Astrocyte (in vitro differentiated cells and primary cell): ENCODE measurements around the gene MYH13. TPM values are rescaled to one million over a fixed set of nuclear protein-coding genes. Genes with fewer than 3 reads are reported as not detected.

Source experiments
- DNase-seq: peaks from one replicate; pipeline ENCODE4 v3.0.0-alpha.2; 2010; ENCODE audit warnings: low read depth
- FAIRE-seq: peaks from 2 replicates; lab custom pipeline; 2011; peaks lifted over from hg19 to GRCh38; lab: Jason Lieb, UNC
- H2AFZ ChIP-seq: 2 replicates; pipeline ENCODE4 v1.6.0; 2012; ENCODE audit warnings: low read depth, low read length, inconsistent platforms
- H3K27ac ChIP-seq: 2 replicates; pipeline ENCODE4 v1.5.1; 2011; ENCODE audit warnings: low read depth, low read length, inconsistent platforms
- H3K27me3 ChIP-seq: 2 replicates; pipeline ENCODE4 v1.6.0; 2011; ENCODE audit warnings: low read length, inconsistent platforms; ENCODE audit not compliant: insufficient read depth
- H3K36me3 ChIP-seq: 2 replicates; pipeline ENCODE4 v1.5.1; 2011; ENCODE audit warnings: low read length, inconsistent platforms; ENCODE audit not compliant: insufficient read depth
- H3K4me1 ChIP-seq: 2 replicates; pipeline ENCODE4 v1.5.1; 2011; ENCODE audit warnings: low read length, inconsistent platforms; ENCODE audit not compliant: insufficient read depth
- H3K4me2 ChIP-seq: 2 replicates; pipeline ENCODE4 v1.6.0; 2012; ENCODE audit warnings: low read length, inconsistent platforms
- H3K4me3 ChIP-seq: 2 replicates; pipeline ENCODE4 v1.5.1; 2011; ENCODE audit warnings: low read depth, mild to moderate bottlenecking, low read length, inconsistent platforms; ENCODE audit not compliant: insufficient read depth
- H3K79me2 ChIP-seq: 2 replicates; pipeline ENCODE4 v1.6.0; 2012; ENCODE audit warnings: mild to moderate bottlenecking, low read length, inconsistent platforms; ENCODE audit not compliant: insufficient read depth
- H3K9ac ChIP-seq: 2 replicates; pipeline ENCODE4 v1.6.0; 2012; ENCODE audit warnings: mild to moderate bottlenecking, low read length, inconsistent platforms
- H3K9me3 ChIP-seq: 2 replicates; pipeline ENCODE4 v1.5.1; 2012; ENCODE audit warnings: low read depth, mild to moderate bottlenecking, low read length, inconsistent platforms; ENCODE audit not compliant: insufficient read depth
- H4K20me1 ChIP-seq: 2 replicates; pipeline ENCODE4 v1.6.0; 2012; ENCODE audit warnings: low read length, inconsistent platforms; ENCODE audit not compliant: insufficient read depth
- H3K27ac Mint-ChIP-seq: one replicate; pipeline ENCODE4 v1.8.0; 2021; ENCODE audit warnings: mild to moderate bottlenecking, mixed read lengths; ENCODE audit not compliant: unreplicated experiment
- H3K27me3 Mint-ChIP-seq: one replicate; pipeline ENCODE4 v1.8.0; 2021; ENCODE audit warnings: low read depth, mixed read lengths; ENCODE audit not compliant: unreplicated experiment
- H3K36me3 Mint-ChIP-seq: one replicate; pipeline ENCODE4 v1.8.0; 2021; ENCODE audit warnings: low read depth, mixed read lengths; ENCODE audit not compliant: unreplicated experiment
- H3K4me1 Mint-ChIP-seq: one replicate; pipeline ENCODE4 v1.8.0; 2021; ENCODE audit warnings: low read depth, mixed read lengths; ENCODE audit not compliant: unreplicated experiment
- H3K4me3 Mint-ChIP-seq: one replicate; pipeline ENCODE4 v1.8.0; 2021; ENCODE audit warnings: mild to moderate bottlenecking, moderate library complexity, mixed read lengths; ENCODE audit not compliant: unreplicated experiment
- H3K9me3 Mint-ChIP-seq: one replicate; pipeline ENCODE4 v1.8.0; 2021; ENCODE audit warnings: mild to moderate bottlenecking, mixed read lengths; ENCODE audit not compliant: unreplicated experiment
- CTCF ChIP-seq: IDR thresholded peaks from 2 replicates; pipeline ENCODE4 v1.5.1; 2011; ENCODE audit warnings: low read depth, mild to moderate bottlenecking, inconsistent platforms, low read length, moderate library complexity; ENCODE audit not compliant: insufficient read depth
- EZH2 ChIP-seq: IDR thresholded peaks from 2 replicates; pipeline ENCODE4 v1.6.1; 2012; ENCODE audit warnings: mild to moderate bottlenecking, low read length, inconsistent platforms; ENCODE audit not compliant: insufficient read depth
- total RNA-seq: library from RNA; stranded (reverse); gene quantifications from 2 replicates; pipeline ENCODE4 v1.2.1, GENCODE V29; 2021

MYH13 gene
- total RNA-seq, 1 donor from 2014 or later = not detected

GRCh38 chr17:10278218-10278617 lies 94.6 kb downstream of the MYH13 start:
- TF ChIP-seq CTCF = no peak
- no peak for TF ChIP-seq EZH2
- H3K27me3 ChIP-seq = no peaks in the 10 kb centered on the region
- no peaks in the 10 kb centered on the region for H3K79me2 ChIP-seq
- Mint-ChIP-seq H3K27ac (no peak overlapping the region), H3K4me3 (no peak overlapping the region), H3K27me3 (peaks cover 11% of the 10 kb centered on the region), H3K4me1 (peaks cover 7% of the 10 kb centered on the region), H3K36me3 (no peaks in the 10 kb centered on the region), H3K9me3 (no peaks in the 10 kb centered on the region)
- no peaks in the 10 kb centered on the region for H3K36me3 ChIP-seq
- H3K9ac ChIP-seq = no peak overlapping the region
- H3K9me3 ChIP-seq = no peaks in the 10 kb centered on the region
- DNase-seq = no peak
- H3K4me1 ChIP-seq = no peaks in the 10 kb centered on the region
- no peak overlapping the region for H3K27ac ChIP-seq
- no peaks in the 10 kb centered on the region for H4K20me1 ChIP-seq
- no peak overlapping the region for H3K4me3 ChIP-seq
- FAIRE-seq = no peak
- no peak overlapping the region for H2AFZ ChIP-seq
- H3K4me2 ChIP-seq = no peak overlapping the region

DNA sequence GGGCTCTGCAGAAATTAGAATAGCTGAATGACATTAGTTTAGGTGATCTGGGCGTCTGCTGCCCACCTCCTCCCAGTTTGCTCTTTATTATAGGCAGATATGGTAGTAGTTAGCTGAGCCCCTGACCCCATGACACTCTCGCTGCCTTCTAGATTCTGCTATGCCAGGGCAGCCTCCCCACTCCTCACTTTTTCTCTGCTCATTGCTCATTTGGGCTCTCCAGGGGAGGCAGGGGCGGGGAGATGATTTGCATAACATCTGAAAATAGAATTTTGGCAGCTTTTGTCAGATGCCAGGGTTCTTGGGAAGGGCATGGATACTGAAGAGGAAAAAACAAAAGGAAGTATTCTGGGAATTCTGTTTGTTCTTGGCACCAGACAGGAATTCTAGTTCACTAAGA lies 96.4 kb downstream of the MYH13 start:
- Histone ChIP-seq H3K27ac (no peak overlapping the region), H3K79me2 (no peaks in the 10 kb centered on the region), H3K4me1 (no peaks in the 10 kb centered on the region), H3K36me3 (no peaks in the 10 kb centered on the region), H3K9me3 (no peaks in the 10 kb centered on the region), H3K4me2 (no peak overlapping the region), H3K4me3 (no peak overlapping the region), H3K27me3 (no peaks in the 10 kb centered on the region), H2AFZ (no peak overlapping the region), H3K9ac (no peak overlapping the region), H4K20me1 (no peaks in the 10 kb centered on the region)
- DNase-seq (no peak), FAIRE-seq (no peak)
- no peak overlapping the region for H3K4me3 Mint-ChIP-seq
- H3K4me1 Mint-ChIP-seq = peaks cover 2% of the 10 kb centered on the region
- TF ChIP-seq CTCF = no peak
- no peak for TF ChIP-seq EZH2
- H3K36me3 Mint-ChIP-seq = no peaks in the 10 kb centered on the region
- peaks cover 13% of the 10 kb centered on the region for H3K27me3 Mint-ChIP-seq
- H3K27ac Mint-ChIP-seq = no peak overlapping the region
- H3K9me3 Mint-ChIP-seq = no peaks in the 10 kb centered on the region

DNA sequence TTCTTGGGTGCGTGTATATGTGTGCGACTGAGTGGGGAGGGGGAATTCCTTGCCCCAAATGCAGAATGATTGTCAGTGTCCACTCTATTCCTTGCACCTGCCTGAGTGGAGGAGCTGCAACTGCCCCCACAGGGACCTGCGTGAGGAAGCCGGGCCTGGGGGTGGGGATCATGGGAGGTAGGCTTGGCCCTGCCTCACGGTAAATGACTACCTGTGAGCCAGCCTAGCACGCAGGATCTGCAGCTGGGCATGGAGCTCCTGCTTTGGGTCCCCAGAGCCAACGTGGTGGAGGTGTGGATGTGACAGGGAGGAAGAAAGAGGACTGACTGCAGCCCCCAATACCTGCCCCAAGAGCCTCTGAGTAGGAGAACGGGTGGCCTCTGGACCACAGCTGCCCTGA lies 97.4 kb downstream of the MYH13 start:
- H3K4me1 Mint-ChIP-seq = peaks cover 2% of the 10 kb centered on the region
- Histone ChIP-seq H3K4me1 (no peaks in the 10 kb centered on the region), H3K27me3 (no peaks in the 10 kb centered on the region), H3K79me2 (no peaks in the 10 kb centered on the region), H4K20me1 (no peaks in the 10 kb centered on the region), H3K4me3 (no peak overlapping the region), H3K9ac (no peak overlapping the region), H3K27ac (no peak overlapping the region), H3K9me3 (no peaks in the 10 kb centered on the region), H3K4me2 (no peak overlapping the region), H2AFZ (no peak overlapping the region), H3K36me3 (no peaks in the 10 kb centered on the region)
- DNase-seq (no peak), FAIRE-seq (no peak)
- TF ChIP-seq CTCF (no peak), EZH2 (no peak)
- peaks cover 14% of the 10 kb centered on the region for H3K27me3 Mint-ChIP-seq
- no peaks in the 10 kb centered on the region for H3K9me3 Mint-ChIP-seq
- H3K27ac Mint-ChIP-seq = no peak overlapping the region
- no peak overlapping the region for H3K4me3 Mint-ChIP-seq
- H3K36me3 Mint-ChIP-seq = no peaks in the 10 kb centered on the region
